SK-N-SH treated with all-trans-retinoic acid at 6 μM for 48 hours (cell line): ENCODE measurements around the gene MUC20.
"Not testable (repeated sequence)": the region's sequence is repeated elsewhere in the genome, so short reads cannot be mapped to it uniquely, and the experiment has no call there.

ENCODE experiments used
- ATAC-seq: fragments of 200-7000 bp; cut with Tn5 transposase; 3 replicates; pipeline ENCODE4 v1.9.1; 2020; ENCODE audit warnings: mild to moderate bottlenecking, moderate library complexity
- ARNTL ChIP-seq: fragments of 450-650 bp; formaldehyde crosslinking; IDR thresholded peaks from 2 replicates; pipeline ENCODE4 v1.5.0; 2020; ENCODE audit warnings: low read depth, mild to moderate bottlenecking, moderate library complexity, borderline replicate concordance
- BACH2 ChIP-seq: fragments of 250-450 bp; sonication (Bioruptor Pico); IDR thresholded peaks from 2 replicates; pipeline ENCODE4 v1.9.0; 2021; ENCODE audit warnings: mild to moderate bottlenecking, borderline replicate concordance
- CSDC2 ChIP-seq: fragments of 250-450 bp; sonication (Bioruptor Pico); IDR thresholded peaks from 2 replicates; pipeline ENCODE4 v1.5.0; 2020; ENCODE audit warnings: mild to moderate bottlenecking, moderate library complexity
- CSRNP3 ChIP-seq: fragments of 250-450 bp; sonication (Bioruptor Pico); IDR thresholded peaks from 2 replicates; pipeline ENCODE4 v1.5.1; 2021; ENCODE audit warnings: mild to moderate bottlenecking, moderate library complexity
- ESRRG ChIP-seq: fragments of 250-450 bp; sonication (Bioruptor Pico); IDR thresholded peaks from 2 replicates; pipeline ENCODE4 v1.6.1; 2021; ENCODE audit warnings: mild to moderate bottlenecking
- GLIS3 ChIP-seq: fragments of 250-450 bp; sonication (Bioruptor Pico); IDR thresholded peaks from 2 replicates; pipeline ENCODE4 v1.5.0; 2020; ENCODE audit warnings: mild to moderate bottlenecking, moderate library complexity
- OSR1 ChIP-seq: fragments of 250-450 bp; sonication (Bioruptor Pico); IDR thresholded peaks from 2 replicates; pipeline ENCODE4 v1.8.0; 2022; ENCODE audit warnings: moderate library complexity, mild to moderate bottlenecking, inconsistent platforms
- PPARA ChIP-seq: fragments of 250-450 bp; sonication (Bioruptor Pico); IDR thresholded peaks from 2 replicates; pipeline ENCODE4 v1.5.0; 2020; ENCODE audit warnings: mild to moderate bottlenecking, borderline replicate concordance
- RARB ChIP-seq: fragments of 250-450 bp; sonication (Bioruptor Pico); IDR thresholded peaks from 2 replicates; pipeline ENCODE4 v1.8.0; 2021; ENCODE audit warnings: mild to moderate bottlenecking, moderate library complexity
- TCF4 ChIP-seq: fragments of 250-450 bp; sonication (Bioruptor Pico); IDR thresholded peaks from 2 replicates; pipeline ENCODE4 v1.8.0; 2021; ENCODE audit warnings: mild to moderate bottlenecking, moderate library complexity, borderline replicate concordance
- TOX ChIP-seq: fragments of 250-450 bp; sonication (Bioruptor Pico); IDR thresholded peaks from 2 replicates; pipeline ENCODE4 v1.8.0; 2021; ENCODE audit warnings: mild to moderate bottlenecking, moderate library complexity, borderline replicate concordance
- TSHZ2 ChIP-seq: fragments of 250-450 bp; sonication (Bioruptor Pico); IDR thresholded peaks from 2 replicates; pipeline ENCODE4 v1.5.0; 2020; ENCODE audit warnings: mild to moderate bottlenecking, moderate library complexity
- ZFP3 ChIP-seq: fragments of 250-450 bp; sonication (Bioruptor Pico); IDR thresholded peaks from 2 replicates; pipeline ENCODE4 v1.5.0; 2020; ENCODE audit warnings: mild to moderate bottlenecking, moderate library complexity
- ZFP30 ChIP-seq: fragments of 450-650 bp; formaldehyde crosslinking; IDR thresholded peaks from 2 replicates; pipeline ENCODE4 v1.5.0; 2022; ENCODE audit warnings: mild to moderate bottlenecking, moderate library complexity
- ZNF565 ChIP-seq: fragments of 450-650 bp; formaldehyde crosslinking; conservative IDR thresholded peaks from 2 replicates; pipeline ENCODE4 v1.5.0; 2020; ENCODE audit warnings: low read depth, mild to moderate bottlenecking, moderate library complexity
- ZNF70 ChIP-seq: fragments of 450-650 bp; formaldehyde crosslinking; IDR thresholded peaks from 2 replicates; pipeline ENCODE4 v1.5.0; 2020; ENCODE audit warnings: mild to moderate bottlenecking, moderate library complexity
- ZNF8 ChIP-seq: fragments of 450-650 bp; formaldehyde crosslinking; IDR thresholded peaks from 2 replicates; pipeline ENCODE4 v1.5.0; 2020; ENCODE audit warnings: mild to moderate bottlenecking, moderate library complexity
- TF ChIP-seq, protein P1 (sequence below): fragments of 250-450 bp; sonication (Bioruptor Pico); IDR thresholded peaks from 2 replicates; pipeline ENCODE4 v1.8.0; 2020; ENCODE audit warnings: mild to moderate bottlenecking, moderate library complexity, borderline replicate concordance
- TF ChIP-seq, protein P2 (sequence below): fragments of 250-450 bp; sonication (Bioruptor Pico); IDR thresholded peaks from 2 replicates; pipeline ENCODE4 v1.8.0; 2021; ENCODE audit warnings: low read depth, mild to moderate bottlenecking, moderate library complexity, borderline replicate concordance

MUC20 gene

GRCh38 chr3:195722996-195723345 is 2.2 kb downstream of the MUC20 start:
- not testable (repeated sequence) for ATAC-seq

DNA sequence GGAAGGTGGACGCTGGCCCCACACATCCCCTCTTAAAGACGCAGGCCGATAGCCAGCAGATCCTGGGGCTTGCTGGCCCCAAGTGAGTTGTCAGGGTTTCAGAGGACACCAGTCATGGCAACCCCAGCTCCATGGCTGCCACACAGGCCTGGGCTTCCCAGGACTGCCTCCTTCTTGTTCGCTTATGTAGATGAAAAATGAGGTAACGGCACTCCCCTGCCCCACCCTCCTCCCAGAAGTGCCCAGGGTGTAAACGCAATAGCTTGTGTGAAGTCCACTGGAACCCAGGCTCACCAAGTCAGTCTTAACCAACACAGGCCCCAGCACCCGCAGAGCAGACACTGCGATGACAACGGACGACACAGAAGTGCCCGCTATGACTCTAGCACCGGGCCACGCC is 3.6 kb downstream of the MUC20 start:
- ATAC-seq, result not testable (repeated sequence)

DNA sequence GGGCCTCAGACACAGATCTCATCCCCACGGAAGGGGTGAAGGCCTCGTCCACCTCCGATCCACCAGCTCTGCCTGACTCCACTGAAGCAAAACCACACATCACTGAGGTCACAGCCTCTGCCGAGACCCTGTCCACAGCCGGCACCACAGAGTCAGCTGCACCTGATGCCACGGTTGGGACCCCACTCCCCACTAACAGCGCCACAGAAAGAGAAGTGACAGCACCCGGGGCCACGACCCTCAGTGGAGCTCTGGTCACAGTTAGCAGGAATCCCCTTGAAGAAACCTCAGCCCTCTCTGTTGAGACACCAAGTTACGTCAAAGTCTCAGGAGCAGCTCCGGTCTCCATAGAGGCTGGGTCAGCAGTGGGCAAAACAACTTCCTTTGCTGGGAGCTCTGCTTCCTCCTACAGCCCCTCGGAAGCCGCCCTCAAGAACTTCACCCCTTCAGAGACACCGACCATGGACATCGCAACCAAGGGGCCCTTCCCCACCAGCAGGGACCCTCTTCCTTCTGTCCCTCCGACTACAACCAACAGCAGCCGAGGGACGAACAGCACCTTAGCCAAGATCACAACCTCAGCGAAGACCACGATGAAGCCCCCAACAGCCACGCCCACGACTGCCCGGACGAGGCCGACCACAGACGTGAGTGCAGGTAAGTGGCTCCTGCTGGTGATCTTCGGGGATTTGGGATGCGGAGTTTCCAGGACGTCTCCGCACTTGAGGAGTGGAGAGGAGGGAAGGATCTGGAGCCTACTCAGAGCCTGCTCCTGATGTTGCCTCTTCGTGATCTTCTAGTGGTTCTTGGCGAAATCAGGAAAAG is 5.3 kb downstream of the MUC20 start:
- not testable (repeated sequence) for ATAC-seq

GRCh38 chr3:195727606-195728195 is 6.9 kb downstream of the MUC20 start:
- no peak for ATAC-seq
- no peak for TF ChIP-seq OSR1 (CRISPR knock-in tag)
- TF ChIP-seq GLIS3 (CRISPR knock-in tag), result no peak
- no peak for TF ChIP-seq TOX (CRISPR knock-in tag)
- no peak for TF ChIP-seq TCF4
- TF ChIP-seq ZNF565 (CRISPR knock-in tag), result no peak
- no peak for TF ChIP-seq PPARA
- TF ChIP-seq CSRNP3, result no peak
- no peak for TF ChIP-seq ESRRG
- TF ChIP-seq, protein P1, sequence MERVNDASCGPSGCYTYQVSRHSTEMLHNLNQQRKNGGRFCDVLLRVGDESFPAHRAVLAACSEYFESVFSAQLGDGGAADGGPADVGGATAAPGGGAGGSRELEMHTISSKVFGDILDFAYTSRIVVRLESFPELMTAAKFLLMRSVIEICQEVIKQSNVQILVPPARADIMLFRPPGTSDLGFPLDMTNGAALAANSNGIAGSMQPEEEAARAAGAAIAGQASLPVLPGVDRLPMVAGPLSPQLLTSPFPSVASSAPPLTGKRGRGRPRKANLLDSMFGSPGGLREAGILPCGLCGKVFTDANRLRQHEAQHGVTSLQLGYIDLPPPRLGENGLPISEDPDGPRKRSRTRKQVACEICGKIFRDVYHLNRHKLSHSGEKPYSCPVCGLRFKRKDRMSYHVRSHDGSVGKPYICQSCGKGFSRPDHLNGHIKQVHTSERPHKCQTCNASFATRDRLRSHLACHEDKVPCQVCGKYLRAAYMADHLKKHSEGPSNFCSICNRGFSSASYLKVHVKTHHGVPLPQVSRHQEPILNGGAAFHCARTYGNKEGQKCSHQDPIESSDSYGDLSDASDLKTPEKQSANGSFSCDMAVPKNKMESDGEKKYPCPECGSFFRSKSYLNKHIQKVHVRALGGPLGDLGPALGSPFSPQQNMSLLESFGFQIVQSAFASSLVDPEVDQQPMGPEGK (CRISPR knock-in tag), result no peak
- TF ChIP-seq, all 23 proteins: peak for 0

DNA sequence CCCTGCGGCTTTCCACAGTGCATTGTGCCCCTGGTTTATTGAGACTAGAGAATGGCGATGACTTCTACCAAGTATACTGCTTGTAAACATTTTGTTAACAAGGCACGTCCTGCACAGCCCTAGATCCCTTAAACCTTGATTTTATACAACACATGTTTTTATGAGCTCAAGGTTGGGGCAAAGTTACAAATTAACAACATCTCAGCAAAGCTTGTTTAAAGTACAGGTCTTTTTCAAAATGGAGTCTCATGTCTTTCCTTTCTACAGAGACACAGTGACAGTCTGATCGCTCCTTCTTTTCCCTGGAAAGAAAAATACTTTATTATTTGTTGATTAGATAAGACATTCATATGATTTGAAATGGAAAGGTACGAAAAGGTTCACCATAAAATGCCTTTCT is 8.0 kb downstream of the MUC20 start:
- not testable (repeated sequence) for ATAC-seq

DNA sequence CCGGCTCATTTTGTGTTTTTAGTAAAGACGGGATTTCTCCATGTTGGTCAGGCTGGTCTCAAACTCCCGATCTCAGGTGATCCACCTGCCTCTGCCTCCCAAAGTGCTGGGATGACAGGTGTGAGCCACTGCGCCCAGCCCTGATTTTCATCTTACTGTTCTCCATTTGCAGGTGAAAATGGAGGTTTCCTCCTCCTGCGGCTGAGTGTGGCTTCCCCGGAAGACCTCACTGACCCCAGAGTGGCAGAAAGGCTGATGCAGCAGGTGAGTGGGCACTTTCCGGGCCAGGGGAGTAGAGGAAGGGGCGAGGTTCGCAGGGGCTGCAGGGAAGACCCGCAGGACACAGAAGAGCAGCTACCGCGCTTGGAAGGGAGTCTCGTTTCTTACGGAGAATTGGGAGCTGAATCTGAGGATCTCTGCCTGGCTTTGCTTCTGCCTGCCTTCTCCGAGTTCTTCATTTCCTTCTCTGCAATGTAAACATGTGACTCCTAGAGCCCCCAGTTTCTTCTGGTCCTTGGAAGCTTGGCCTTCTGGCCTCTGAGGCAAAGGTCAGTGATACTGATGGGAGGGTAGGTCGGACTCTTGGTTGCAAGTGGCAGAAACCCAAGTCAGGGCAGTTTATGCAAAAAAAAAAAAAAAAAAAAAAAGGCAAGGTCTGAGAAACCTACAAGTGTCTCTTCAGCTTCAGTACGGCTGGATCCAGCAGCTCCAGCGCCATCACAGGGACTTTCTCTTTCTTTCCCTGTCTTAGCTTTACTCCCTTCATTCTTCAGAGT is 8.9 kb downstream of the MUC20 start:
- ATAC-seq, result no peak
- TF ChIP-seq BACH2 (CRISPR knock-in tag), result no peak
- no peak for TF ChIP-seq TOX (CRISPR knock-in tag)
- TF ChIP-seq CSDC2, result no peak
- no peak for TF ChIP-seq PPARA
- TF ChIP-seq TCF4, result no peak
- TF ChIP-seq, protein P2, sequence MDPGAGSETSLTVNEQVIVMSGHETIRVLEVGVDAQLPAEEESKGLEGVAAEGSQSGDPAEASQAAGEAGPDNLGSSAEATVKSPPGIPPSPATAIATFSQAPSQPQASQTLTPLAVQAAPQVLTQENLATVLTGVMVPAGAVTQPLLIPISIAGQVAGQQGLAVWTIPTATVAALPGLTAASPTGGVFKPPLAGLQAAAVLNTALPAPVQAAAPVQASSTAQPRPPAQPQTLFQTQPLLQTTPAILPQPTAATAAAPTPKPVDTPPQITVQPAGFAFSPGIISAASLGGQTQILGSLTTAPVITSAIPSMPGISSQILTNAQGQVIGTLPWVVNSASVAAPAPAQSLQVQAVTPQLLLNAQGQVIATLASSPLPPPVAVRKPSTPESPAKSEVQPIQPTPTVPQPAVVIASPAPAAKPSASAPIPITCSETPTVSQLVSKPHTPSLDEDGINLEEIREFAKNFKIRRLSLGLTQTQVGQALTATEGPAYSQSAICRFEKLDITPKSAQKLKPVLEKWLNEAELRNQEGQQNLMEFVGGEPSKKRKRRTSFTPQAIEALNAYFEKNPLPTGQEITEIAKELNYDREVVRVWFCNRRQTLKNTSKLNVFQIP (CRISPR knock-in tag), result no peak
- no peak for TF ChIP-seq ZNF8 (CRISPR knock-in tag)
- TF ChIP-seq RARB (CRISPR knock-in tag), result no peak
- TF ChIP-seq CSRNP3, result no peak
- no peak for TF ChIP-seq ZFP30 (CRISPR knock-in tag)
- TF ChIP-seq TSHZ2 (CRISPR knock-in tag), result no peak
- TF ChIP-seq ZFP3, result no peak
- TF ChIP-seq ARNTL (CRISPR knock-in tag), result no peak
- TF ChIP-seq ZNF565 (CRISPR knock-in tag), result no peak
- no peak for TF ChIP-seq ZNF70
- TF ChIP-seq, protein P1 (CRISPR knock-in tag), result no peak
- no peak for TF ChIP-seq OSR1 (CRISPR knock-in tag)
